HG03521 (cell line): ENCODE data around the gene SEM1.
"Not testable (repeated sequence)": the region's sequence is repeated elsewhere in the genome, so short reads cannot be mapped to it uniquely, and the experiment has no call there.

ENCODE experiments used
- ATAC-seq: cut with Tn5 transposase; IDR thresholded peaks from one replicate; pipeline ENCODE4 v1.9.1; 2021; ENCODE audit warnings: mild to moderate bottlenecking, moderate library complexity; ENCODE audit not compliant: unreplicated experiment

The SEM1 gene

DNA sequence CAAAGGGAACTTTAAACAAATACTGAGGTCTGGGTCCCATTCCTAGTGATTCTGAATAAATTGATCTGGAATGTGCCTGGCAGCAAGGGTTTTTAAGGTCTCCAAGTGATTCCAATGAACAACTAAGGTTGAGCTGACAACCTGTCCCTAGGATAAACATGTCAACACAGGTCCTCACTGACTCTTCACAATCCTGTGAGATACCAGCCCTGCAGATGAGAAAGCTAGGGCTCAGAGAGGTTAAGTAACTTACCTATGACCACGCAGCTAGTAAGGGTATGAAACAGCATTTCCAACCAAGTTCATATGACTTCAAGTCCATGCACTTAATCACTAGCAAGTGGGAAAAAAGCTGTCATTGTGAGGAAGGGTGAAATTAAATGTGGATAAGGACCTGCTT lies 44.0 kb downstream of the SEM1 start:
- no peak for ATAC-seq

- ATAC-seq, result no peak
These were observed 44.9 kb downstream of the SEM1 start for GRCh38 chr7:96664793-96665192.

- no peak for ATAC-seq
These were observed 45.7 kb downstream of the SEM1 start for GRCh38 chr7:96663871-96664445.

DNA sequence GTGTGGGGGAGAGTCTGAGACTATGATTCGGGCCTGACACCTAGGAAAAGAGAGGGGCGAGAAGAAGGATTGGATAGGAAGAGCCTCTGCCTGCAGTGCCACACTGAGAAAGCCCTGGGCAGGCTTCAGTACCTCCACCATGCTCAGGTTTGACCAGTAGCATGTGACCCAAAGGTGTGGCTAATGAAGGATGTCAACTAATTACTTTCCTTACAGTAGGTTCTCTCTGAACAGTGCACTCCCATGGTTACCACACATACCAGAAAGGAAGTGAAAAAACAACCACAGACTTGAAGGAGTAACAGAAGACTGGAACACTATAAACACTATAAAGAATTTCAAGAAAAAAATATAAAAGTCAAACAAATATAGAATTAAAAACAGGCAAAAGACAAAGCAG lies 46.2 kb downstream of the SEM1 start:
- ATAC-seq, result peak; percentile 73

DNA sequence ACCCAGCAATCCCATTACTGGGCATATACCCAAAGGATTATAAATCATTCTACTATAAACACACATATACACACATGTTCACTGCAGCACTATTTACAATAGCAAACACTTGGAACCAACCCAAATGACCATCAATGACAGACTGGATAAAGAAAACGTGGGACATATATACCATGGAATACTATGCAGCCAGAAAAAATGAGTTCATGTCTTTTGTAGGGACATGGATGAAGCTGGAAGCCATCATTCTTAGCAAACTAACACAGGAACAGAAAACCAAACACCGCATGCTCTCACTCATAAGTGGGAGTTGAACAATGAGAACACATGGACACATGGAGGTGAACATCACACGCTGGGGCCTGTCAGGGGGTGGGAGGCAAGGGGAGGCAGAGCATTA lies 47.5 kb downstream of the SEM1 start:
- not testable (repeated sequence) for ATAC-seq

DNA sequence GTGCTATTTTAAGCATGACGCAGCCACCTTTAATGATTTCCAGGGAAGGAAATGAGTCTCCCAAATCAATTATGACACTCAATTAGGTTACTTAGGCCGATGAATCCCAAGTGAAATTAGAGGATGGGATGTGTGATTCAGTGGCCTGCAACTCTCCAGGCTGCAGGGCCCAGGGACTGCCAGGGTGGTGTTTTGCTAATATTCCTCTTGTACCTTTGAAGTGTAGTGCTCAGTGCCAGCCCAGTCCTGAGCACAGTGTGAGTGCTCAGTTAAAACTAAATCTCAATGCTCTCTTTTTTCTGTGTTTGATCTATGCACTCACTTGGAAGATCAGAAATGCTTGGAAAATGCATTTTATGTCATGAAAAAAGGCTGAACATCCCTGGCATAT lies 51.6 kb downstream of the SEM1 start:
- no peak for ATAC-seq

GRCh38 chr7:96657347-96658021 lies 52.2 kb downstream of the SEM1 start:
- no peak for ATAC-seq

GRCh38 chr7:96655956-96656355 lies 53.7 kb downstream of the SEM1 start:
- ATAC-seq, result no peak

- no peak for ATAC-seq
These were observed 54.9 kb downstream of the SEM1 start for GRCh38 chr7:96654630-96655188.

- no peak for ATAC-seq
These were observed 59.7 kb downstream of the SEM1 start for GRCh38 chr7:96649981-96650380.

- no peak for ATAC-seq
These were observed 60.9 kb downstream of the SEM1 start for GRCh38 chr7:96648784-96649183.

GRCh38 chr7:96647733-96648132 lies 61.9 kb downstream of the SEM1 start:
- ATAC-seq, result no peak

- no peak for ATAC-seq
These were observed 64.6 kb downstream of the SEM1 start for GRCh38 chr7:96645084-96645483.

DNA sequence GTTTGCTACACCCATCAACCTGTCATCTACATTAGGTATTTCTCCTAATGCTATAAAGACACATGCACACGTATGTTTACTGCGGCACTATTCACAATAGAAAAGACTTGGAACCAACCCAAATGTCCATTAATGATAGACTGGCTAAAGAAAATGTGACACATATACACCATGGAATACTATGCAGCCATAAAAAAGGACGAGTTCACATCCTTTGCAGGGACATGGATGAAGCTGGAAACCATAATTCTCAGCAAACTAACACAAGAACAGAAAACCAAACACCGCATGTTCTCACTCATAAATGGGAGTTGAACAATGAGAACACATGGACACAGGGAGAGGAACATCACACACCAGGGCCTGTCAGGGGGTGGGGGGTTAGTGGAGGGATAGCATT lies 66.2 kb downstream of the SEM1 start:
- not testable (repeated sequence) for ATAC-seq

- ATAC-seq, result no peak
These were observed 69.6 kb downstream of the SEM1 start for GRCh38 chr7:96640054-96640453.
